ENCODE measurements around the gene KRCC1.

KRCC1 gene

DNA sequence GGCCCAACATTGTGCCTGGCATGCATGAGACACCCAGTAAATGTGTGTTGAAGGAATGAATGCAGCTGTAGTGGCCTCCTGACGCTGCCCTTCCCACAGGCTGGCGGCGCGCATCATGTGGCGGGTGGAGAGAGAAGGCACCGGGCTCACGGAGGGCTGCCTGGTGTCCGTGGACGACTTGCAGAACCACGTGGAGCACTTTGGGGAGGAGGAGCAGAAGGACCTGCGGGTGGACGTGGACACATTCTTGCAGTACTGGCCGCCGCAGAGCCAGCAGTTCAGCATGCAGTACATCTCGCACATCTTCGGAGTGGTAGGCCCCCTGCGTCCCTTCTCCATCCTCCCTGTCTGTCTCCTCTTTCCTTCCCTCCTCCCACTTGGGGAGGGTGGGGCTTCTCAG is 32.2 kb upstream of the KRCC1 start:
- TF ChIP-seq, protein P1, sequence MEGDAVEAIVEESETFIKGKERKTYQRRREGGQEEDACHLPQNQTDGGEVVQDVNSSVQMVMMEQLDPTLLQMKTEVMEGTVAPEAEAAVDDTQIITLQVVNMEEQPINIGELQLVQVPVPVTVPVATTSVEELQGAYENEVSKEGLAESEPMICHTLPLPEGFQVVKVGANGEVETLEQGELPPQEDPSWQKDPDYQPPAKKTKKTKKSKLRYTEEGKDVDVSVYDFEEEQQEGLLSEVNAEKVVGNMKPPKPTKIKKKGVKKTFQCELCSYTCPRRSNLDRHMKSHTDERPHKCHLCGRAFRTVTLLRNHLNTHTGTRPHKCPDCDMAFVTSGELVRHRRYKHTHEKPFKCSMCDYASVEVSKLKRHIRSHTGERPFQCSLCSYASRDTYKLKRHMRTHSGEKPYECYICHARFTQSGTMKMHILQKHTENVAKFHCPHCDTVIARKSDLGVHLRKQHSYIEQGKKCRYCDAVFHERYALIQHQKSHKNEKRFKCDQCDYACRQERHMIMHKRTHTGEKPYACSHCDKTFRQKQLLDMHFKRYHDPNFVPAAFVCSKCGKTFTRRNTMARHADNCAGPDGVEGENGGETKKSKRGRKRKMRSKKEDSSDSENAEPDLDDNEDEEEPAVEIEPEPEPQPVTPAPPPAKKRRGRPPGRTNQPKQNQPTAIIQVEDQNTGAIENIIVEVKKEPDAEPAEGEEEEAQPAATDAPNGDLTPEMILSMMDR (conservative IDR thresholded peaks at IDR 0.05; ENCODE audit: low read depth, low read length) = no peak
- Histone ChIP-seq H3K27ac (no peak overlapping the region), H3K4me2 (no peak overlapping the region), H3K4me3 (IDR thresholded peaks at IDR 0.05; ENCODE audit: insufficient read depth, low read depth, low read length) (no peak overlapping the region), H3K79me2 (ENCODE audit: insufficient read depth, low read depth) (no peaks in the 10 kb centered on the region), H3K9ac (no peak overlapping the region), H3K36me3 (ENCODE audit: insufficient read depth) (no peaks in the 10 kb centered on the region), H3K4me1 (ENCODE audit: low read depth, poor library complexity, severe bottlenecking) (peaks cover 4% of the 10 kb centered on the region), H2AFZ (ENCODE audit: low read depth) (no peak overlapping the region), H3K27me3 (ENCODE audit: insufficient read depth, low read depth) (no peaks in the 10 kb centered on the region), H4K20me1 (ENCODE audit: insufficient read depth) (no peaks in the 10 kb centered on the region)

DNA sequence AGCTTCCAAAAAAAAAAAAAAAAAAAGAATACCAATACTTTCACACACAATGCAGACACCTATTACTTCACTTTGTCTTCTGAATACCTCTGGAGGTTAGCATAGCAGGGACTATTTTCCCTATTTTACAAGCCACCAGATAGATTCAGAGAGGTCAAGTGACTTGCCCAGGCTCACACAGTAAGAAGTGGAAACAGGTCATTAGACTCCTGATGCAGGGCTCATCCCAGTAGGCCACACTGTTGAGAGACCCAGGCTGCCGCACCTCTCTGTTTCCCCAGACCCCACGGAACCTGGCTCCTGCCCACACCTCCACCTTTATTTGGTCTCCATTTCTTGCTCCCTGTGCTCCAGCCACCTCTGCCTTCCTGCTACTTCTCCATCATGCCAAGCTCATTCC is 31.5 kb upstream of the KRCC1 start:
- TF ChIP-seq, protein P1 (conservative IDR thresholded peaks at IDR 0.05; ENCODE audit: low read depth, low read length) = no peak
- Histone ChIP-seq H3K4me1 (ENCODE audit: low read depth, poor library complexity, severe bottlenecking) (no peaks in the 10 kb centered on the region), H3K27ac (no peak overlapping the region), H2AFZ (ENCODE audit: low read depth) (no peak overlapping the region), H3K9ac (no peak overlapping the region), H3K27me3 (ENCODE audit: insufficient read depth, low read depth) (no peaks in the 10 kb centered on the region), H4K20me1 (ENCODE audit: insufficient read depth) (no peaks in the 10 kb centered on the region), H3K79me2 (ENCODE audit: insufficient read depth, low read depth) (no peaks in the 10 kb centered on the region), H3K36me3 (ENCODE audit: insufficient read depth) (no peaks in the 10 kb centered on the region), H3K4me2 (no peak overlapping the region), H3K4me3 (IDR thresholded peaks at IDR 0.05; ENCODE audit: insufficient read depth, low read depth, low read length) (no peak overlapping the region)

GRCh38 chr2:88086401-88086800 is 30.8 kb upstream of the KRCC1 start:
- TF ChIP-seq, protein P1 (conservative IDR thresholded peaks at IDR 0.05; ENCODE audit: low read depth, low read length) = no peak
- Histone ChIP-seq H3K4me3 (IDR thresholded peaks at IDR 0.05; ENCODE audit: insufficient read depth, low read depth, low read length) (no peak overlapping the region), H3K4me2 (no peak overlapping the region), H4K20me1 (ENCODE audit: insufficient read depth) (no peaks in the 10 kb centered on the region), H3K79me2 (ENCODE audit: insufficient read depth, low read depth) (no peaks in the 10 kb centered on the region), H3K4me1 (ENCODE audit: low read depth, poor library complexity, severe bottlenecking) (no peaks in the 10 kb centered on the region), H3K9ac (no peak overlapping the region), H3K36me3 (ENCODE audit: insufficient read depth) (no peaks in the 10 kb centered on the region), H2AFZ (ENCODE audit: low read depth) (no peak overlapping the region), H3K27me3 (ENCODE audit: insufficient read depth, low read depth) (no peaks in the 10 kb centered on the region), H3K27ac (no peak overlapping the region)

DNA sequence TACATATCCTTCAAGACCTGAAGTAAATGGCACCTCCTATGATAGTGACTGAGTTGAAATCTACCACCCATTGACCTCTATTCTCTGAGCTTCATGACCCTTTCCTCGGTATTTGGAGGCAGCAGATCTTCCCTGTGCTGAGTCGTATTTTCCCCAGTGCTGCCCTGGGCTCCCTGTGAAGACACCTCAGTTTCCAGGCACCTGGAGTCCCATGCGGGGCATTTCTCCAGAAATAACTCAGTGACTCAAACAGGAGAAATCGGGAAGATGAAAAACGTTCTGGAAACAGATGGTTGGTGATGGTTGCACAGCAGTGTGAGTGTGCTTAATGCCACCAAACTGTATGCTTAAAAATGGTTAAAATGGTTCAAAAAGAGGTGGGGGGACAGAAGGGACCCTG is 30.0 kb upstream of the KRCC1 start:
- TF ChIP-seq, protein P1 (conservative IDR thresholded peaks at IDR 0.05; ENCODE audit: low read depth, low read length) = no peak
- Histone ChIP-seq H3K36me3 (ENCODE audit: insufficient read depth) (no peaks in the 10 kb centered on the region), H3K79me2 (ENCODE audit: insufficient read depth, low read depth) (no peaks in the 10 kb centered on the region), H3K4me3 (IDR thresholded peaks at IDR 0.05; ENCODE audit: insufficient read depth, low read depth, low read length) (no peak overlapping the region), H4K20me1 (ENCODE audit: insufficient read depth) (no peaks in the 10 kb centered on the region), H3K4me2 (no peak overlapping the region), H3K9ac (no peak overlapping the region), H3K27ac (no peak overlapping the region), H2AFZ (ENCODE audit: low read depth) (no peak overlapping the region), H3K27me3 (ENCODE audit: insufficient read depth, low read depth) (no peaks in the 10 kb centered on the region), H3K4me1 (ENCODE audit: low read depth, poor library complexity, severe bottlenecking) (no peaks in the 10 kb centered on the region)

All from KMS-11 (cell line).